Measurements from ENCODE around the gene RPL39.

DNA sequence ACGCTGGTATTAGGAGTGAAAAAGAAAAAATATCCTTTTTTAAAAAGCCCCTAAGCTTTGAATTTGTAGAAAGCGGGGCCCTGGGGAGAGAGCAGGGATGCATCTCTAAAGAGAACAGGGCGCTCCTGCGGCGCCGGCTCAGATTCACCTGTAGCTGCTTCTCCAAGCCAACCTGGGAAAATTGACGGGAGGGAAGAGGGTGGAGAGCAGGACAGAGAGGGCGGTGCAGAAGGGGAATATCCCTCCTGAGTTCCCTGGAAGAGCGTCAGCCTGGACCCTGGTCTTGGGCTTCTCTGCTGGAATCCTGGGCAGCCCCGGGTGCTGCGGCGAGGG is 33.8 kb downstream of the RPL39 start:
- TF ChIP-seq EP300 (IDR thresholded peaks at IDR 0.05), result no peak
- TF ChIP-seq, protein P1, sequence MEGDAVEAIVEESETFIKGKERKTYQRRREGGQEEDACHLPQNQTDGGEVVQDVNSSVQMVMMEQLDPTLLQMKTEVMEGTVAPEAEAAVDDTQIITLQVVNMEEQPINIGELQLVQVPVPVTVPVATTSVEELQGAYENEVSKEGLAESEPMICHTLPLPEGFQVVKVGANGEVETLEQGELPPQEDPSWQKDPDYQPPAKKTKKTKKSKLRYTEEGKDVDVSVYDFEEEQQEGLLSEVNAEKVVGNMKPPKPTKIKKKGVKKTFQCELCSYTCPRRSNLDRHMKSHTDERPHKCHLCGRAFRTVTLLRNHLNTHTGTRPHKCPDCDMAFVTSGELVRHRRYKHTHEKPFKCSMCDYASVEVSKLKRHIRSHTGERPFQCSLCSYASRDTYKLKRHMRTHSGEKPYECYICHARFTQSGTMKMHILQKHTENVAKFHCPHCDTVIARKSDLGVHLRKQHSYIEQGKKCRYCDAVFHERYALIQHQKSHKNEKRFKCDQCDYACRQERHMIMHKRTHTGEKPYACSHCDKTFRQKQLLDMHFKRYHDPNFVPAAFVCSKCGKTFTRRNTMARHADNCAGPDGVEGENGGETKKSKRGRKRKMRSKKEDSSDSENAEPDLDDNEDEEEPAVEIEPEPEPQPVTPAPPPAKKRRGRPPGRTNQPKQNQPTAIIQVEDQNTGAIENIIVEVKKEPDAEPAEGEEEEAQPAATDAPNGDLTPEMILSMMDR (IDR thresholded peaks at IDR 0.05), result no peak

Data from suprapubic skin (tissue), 3 donors.